ENCODE measurements around the gene TTC34.
"Not testable (repeated sequence)": the region's sequence is repeated elsewhere in the genome, so short reads cannot be mapped to it uniquely, and the experiment has no call there.

Gene TTC34

GRCh38 chr1:2628191-2628932 is 173.1 kb downstream of the TTC34 start:
- H3K4me3 ChIP-seq (ENCODE audit: low read depth, low read length): no peak overlapping the region
- TF ChIP-seq, protein P1, sequence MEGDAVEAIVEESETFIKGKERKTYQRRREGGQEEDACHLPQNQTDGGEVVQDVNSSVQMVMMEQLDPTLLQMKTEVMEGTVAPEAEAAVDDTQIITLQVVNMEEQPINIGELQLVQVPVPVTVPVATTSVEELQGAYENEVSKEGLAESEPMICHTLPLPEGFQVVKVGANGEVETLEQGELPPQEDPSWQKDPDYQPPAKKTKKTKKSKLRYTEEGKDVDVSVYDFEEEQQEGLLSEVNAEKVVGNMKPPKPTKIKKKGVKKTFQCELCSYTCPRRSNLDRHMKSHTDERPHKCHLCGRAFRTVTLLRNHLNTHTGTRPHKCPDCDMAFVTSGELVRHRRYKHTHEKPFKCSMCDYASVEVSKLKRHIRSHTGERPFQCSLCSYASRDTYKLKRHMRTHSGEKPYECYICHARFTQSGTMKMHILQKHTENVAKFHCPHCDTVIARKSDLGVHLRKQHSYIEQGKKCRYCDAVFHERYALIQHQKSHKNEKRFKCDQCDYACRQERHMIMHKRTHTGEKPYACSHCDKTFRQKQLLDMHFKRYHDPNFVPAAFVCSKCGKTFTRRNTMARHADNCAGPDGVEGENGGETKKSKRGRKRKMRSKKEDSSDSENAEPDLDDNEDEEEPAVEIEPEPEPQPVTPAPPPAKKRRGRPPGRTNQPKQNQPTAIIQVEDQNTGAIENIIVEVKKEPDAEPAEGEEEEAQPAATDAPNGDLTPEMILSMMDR (IDR thresholded peaks at IDR 0.05; ENCODE audit: low read depth, low read length): no peak

DNA sequence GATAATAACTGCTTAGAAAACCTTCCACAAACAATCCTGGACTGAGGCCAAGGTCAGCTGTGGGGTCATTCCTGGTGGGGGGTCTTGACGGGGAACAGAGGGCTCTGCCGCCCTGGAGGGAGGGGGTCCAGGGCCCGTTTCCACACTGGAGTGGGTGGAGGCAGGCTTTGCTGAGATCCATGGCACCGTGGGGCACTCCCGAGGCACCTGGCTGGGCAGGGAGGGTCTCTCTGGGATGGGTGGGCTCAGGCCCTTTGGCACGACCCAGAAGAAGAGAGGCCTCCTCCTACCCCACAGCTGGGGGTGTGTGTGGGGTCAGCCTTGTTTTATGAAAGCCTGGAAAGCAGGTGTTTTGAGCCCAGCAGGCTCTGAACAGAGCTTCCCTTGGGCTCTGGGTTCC is 173.7 kb downstream of the TTC34 start:
- H3K4me3 ChIP-seq (ENCODE audit: low read depth, low read length): no peak overlapping the region
- TF ChIP-seq, protein P1 (IDR thresholded peaks at IDR 0.05; ENCODE audit: low read depth, low read length): no peak

GRCh38 chr1:2625748-2626147 is 175.7 kb downstream of the TTC34 start:
- H3K4me3 ChIP-seq (ENCODE audit: low read depth, low read length): not testable (repeated sequence)

DNA sequence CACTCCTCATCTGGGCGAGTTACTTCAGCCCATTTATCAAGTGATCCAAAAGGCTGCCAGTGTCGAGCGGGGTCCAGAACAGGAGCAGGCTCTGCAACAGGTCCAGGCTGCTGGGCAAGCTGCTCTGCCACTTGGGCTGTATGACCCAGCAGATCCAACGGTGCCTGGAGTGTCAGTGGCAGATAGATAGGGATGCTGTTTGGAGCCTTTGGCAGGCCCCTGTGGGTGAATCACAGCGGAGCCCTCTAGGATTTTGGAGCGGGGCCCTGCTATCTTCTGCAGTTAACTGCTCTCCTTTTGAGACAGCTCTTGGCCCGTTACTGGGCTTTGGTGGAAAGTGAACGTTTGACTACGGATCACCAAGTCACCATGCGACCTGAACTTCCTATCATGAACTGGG is 176.2 kb downstream of the TTC34 start:
- no peak overlapping the region for H3K4me3 ChIP-seq (ENCODE audit: low read depth, low read length)
- TF ChIP-seq, protein P1 (IDR thresholded peaks at IDR 0.05; ENCODE audit: low read depth, low read length): no peak

GRCh38 chr1:2624735-2625300 is 176.7 kb downstream of the TTC34 start:
- TF ChIP-seq, protein P1 (IDR thresholded peaks at IDR 0.05; ENCODE audit: low read depth, low read length): no peak
- H3K4me3 ChIP-seq (ENCODE audit: low read depth, low read length): no peak overlapping the region

DNA sequence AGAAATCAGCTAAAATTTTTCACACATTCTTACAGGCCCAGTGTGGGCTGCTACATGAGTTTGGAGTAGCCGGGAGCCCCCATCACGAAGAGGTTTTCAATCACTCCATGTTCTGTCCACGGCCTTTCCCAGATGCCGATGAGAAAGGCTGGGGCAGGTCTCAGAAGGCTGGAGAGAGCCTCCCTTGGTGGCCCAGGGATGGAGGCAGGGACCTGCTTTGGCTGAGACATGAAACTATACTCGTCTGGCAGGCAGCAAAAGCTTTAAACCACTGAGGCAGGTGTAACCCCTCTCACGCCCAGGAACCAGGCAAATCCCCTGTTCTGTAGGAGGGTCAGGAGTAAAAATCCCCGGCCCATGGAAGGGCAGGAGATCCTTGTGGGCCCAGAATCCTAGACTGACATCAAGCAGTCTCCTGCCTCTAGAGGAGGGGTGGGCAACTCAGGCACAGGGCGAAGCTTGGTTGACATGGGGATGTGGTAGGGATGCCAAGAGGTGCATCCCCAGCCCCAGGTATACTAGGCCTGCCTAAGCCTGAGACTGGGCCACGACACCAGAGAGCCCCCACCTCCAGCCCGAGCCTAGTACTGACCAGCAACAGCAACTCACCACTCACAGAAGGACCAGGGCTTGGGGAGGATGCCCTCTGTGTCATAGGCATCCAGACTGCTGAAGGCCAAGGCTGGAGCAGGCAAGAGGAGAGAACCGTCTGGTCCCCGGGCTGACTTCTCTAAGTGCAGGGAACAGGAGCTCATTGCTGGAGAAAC is 177.7 kb downstream of the TTC34 start:
- TF ChIP-seq, protein P1 (IDR thresholded peaks at IDR 0.05; ENCODE audit: low read depth, low read length): no peak
- no peak overlapping the region for H3K4me3 ChIP-seq (ENCODE audit: low read depth, low read length)

GRCh38 chr1:2617971-2618470 is 183.5 kb downstream of the TTC34 start:
- TF ChIP-seq, protein P1 (IDR thresholded peaks at IDR 0.05; ENCODE audit: low read depth, low read length): no peak

More at GRCh38 chr1:2617971-2618470, 183.5 kb downstream of the TTC34 start:
- no peak overlapping the region for H3K4me3 ChIP-seq (ENCODE audit: low read depth, low read length)
